ENCODE data around the gene KRT79.

KRT79 gene

DNA sequence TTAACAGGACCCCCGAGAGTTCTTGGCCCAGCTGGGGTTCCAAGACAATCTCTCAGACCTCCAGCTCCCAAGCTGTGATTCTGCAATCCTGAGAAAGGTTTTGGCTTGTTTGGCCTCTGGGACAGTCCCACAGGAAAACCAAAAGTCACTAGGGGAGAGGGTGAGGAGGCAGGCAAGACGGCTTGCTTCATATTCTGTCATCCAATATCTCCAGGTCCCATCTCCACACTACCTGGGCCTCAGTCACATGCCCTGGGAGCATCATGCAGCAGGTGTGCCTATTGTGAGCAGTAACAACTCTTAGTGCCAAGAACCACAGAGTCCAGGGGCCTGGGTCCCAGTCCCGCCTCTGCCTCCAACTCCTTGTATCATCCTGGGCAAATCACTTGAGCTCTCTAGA is 1.7 kb downstream of the KRT79 start:
- H3K27ac ChIP-seq (replicated peaks), result no peak overlapping the region
- no peak for DNase-seq (ENCODE audit: low read depth in 1 of 2, low spot score in 1 of 2)
- no peak overlapping the region for H3K4me3 ChIP-seq (replicated peaks; ENCODE audit: insufficient read depth, low read length)
- no peaks in the 10 kb centered on the region for H3K27me3 ChIP-seq (ENCODE audit: insufficient read depth, poor library complexity, severe bottlenecking)
- TF ChIP-seq, protein P1, sequence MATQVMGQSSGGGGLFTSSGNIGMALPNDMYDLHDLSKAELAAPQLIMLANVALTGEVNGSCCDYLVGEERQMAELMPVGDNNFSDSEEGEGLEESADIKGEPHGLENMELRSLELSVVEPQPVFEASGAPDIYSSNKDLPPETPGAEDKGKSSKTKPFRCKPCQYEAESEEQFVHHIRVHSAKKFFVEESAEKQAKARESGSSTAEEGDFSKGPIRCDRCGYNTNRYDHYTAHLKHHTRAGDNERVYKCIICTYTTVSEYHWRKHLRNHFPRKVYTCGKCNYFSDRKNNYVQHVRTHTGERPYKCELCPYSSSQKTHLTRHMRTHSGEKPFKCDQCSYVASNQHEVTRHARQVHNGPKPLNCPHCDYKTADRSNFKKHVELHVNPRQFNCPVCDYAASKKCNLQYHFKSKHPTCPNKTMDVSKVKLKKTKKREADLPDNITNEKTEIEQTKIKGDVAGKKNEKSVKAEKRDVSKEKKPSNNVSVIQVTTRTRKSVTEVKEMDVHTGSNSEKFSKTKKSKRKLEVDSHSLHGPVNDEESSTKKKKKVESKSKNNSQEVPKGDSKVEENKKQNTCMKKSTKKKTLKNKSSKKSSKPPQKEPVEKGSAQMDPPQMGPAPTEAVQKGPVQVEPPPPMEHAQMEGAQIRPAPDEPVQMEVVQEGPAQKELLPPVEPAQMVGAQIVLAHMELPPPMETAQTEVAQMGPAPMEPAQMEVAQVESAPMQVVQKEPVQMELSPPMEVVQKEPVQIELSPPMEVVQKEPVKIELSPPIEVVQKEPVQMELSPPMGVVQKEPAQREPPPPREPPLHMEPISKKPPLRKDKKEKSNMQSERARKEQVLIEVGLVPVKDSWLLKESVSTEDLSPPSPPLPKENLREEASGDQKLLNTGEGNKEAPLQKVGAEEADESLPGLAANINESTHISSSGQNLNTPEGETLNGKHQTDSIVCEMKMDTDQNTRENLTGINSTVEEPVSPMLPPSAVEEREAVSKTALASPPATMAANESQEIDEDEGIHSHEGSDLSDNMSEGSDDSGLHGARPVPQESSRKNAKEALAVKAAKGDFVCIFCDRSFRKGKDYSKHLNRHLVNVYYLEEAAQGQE (IDR thresholded peaks at IDR 0.05; ENCODE audit: insufficient replicate concordance, low read depth), result no peak
- TF ChIP-seq, protein P2, sequence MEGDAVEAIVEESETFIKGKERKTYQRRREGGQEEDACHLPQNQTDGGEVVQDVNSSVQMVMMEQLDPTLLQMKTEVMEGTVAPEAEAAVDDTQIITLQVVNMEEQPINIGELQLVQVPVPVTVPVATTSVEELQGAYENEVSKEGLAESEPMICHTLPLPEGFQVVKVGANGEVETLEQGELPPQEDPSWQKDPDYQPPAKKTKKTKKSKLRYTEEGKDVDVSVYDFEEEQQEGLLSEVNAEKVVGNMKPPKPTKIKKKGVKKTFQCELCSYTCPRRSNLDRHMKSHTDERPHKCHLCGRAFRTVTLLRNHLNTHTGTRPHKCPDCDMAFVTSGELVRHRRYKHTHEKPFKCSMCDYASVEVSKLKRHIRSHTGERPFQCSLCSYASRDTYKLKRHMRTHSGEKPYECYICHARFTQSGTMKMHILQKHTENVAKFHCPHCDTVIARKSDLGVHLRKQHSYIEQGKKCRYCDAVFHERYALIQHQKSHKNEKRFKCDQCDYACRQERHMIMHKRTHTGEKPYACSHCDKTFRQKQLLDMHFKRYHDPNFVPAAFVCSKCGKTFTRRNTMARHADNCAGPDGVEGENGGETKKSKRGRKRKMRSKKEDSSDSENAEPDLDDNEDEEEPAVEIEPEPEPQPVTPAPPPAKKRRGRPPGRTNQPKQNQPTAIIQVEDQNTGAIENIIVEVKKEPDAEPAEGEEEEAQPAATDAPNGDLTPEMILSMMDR (IDR thresholded peaks at IDR 0.05; ENCODE audit: insufficient read depth, low read length), result no peak
- TF ChIP-seq SPI1 (IDR thresholded peaks at IDR 0.05; ENCODE audit: borderline replicate concordance, low read depth), result no peak

DNA sequence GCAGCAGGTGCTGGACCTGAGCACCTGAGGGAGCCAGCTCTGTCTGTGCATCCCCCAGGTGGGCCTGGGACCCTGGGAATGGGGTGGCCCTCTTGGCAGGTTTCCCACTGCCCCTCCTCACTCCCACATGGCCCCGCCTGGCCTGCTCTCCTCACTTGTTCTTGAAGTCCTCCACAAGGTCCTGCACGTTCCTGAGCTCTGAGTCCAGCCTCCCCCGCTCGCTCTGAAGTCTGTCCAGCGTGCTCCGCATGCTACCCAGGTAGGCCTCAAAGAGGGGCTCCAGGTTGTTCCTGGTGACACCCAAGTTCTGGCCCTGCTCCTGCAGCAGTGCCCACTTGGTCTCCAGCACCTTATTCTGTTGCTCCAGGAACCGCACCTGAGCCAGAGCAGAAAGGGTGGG is 2.9 kb downstream of the KRT79 start:
- H3K27ac ChIP-seq (replicated peaks), result no peak overlapping the region

DNA sequence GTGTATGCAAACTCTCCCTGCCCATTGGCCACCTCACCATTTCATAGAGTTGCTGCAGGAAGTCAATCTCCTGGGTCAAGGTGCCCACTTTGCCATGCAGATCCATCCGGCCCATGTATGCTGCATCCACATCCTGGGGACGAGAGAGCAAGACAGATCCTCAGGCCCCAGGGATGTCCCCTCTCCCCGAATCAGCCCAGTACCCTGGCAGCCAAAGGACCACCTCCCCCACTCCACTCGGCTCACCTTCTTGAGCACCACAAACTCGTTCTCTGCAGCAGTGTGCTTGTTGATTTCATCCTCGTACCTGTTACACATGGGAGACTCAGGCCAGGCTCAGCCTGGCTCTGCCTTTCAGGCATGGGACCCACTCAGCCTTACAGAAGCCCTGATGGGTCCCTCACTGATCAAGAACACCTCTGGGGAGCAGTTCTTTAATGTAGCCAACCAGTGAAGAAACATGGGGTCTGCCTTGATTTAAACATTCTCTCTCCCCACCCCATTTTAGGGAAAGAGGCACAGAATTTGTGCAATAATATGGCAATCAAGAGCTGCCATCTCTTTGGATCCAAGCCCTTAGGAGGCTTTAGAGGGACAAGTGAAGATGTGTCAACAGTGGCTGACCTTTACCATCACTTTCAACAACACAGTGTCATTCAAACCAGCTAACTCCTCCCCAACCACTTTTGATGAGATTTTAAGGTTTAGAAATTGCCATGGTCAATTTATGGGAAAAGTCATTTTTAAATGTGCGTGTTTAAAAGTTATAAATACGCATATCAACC is 3.9 kb downstream of the KRT79 start:
- Histone ChIP-seq H3K4me3 (replicated peaks; ENCODE audit: insufficient read depth, low read length) (no peak overlapping the region), H3K27ac (replicated peaks) (no peak overlapping the region), H3K27me3 (ENCODE audit: insufficient read depth, poor library complexity, severe bottlenecking) (no peaks in the 10 kb centered on the region)
- no peak for DNase-seq (ENCODE audit: low read depth in 1 of 2, low spot score in 1 of 2)
- TF ChIP-seq, protein P1 (IDR thresholded peaks at IDR 0.05; ENCODE audit: insufficient replicate concordance, low read depth), result no peak
- TF ChIP-seq, protein P2 (IDR thresholded peaks at IDR 0.05; ENCODE audit: insufficient read depth, low read length), result no peak
- TF ChIP-seq GABPA (IDR thresholded peaks at IDR 0.05; ENCODE audit: low read depth) (no peak), SPI1 (IDR thresholded peaks at IDR 0.05; ENCODE audit: borderline replicate concordance, low read depth) (no peak), POLR2AphosphoS5 (IDR thresholded peaks at IDR 0.05; ENCODE audit: low read depth) (no peak)

More for the DNA sequence above, 2.9 kb downstream of the KRT79 start:
- DNase-seq (ENCODE audit: low read depth in 1 of 2, low spot score in 1 of 2), result no peak
- Histone ChIP-seq H3K4me3 (replicated peaks; ENCODE audit: insufficient read depth, low read length) (no peak overlapping the region), H3K27me3 (ENCODE audit: insufficient read depth, poor library complexity, severe bottlenecking) (no peaks in the 10 kb centered on the region)
- TF ChIP-seq, protein P1 (IDR thresholded peaks at IDR 0.05; ENCODE audit: insufficient replicate concordance, low read depth), result no peak
- TF ChIP-seq POLR2AphosphoS5 (IDR thresholded peaks at IDR 0.05; ENCODE audit: low read depth), result no peak
- TF ChIP-seq, protein P2 (IDR thresholded peaks at IDR 0.05; ENCODE audit: insufficient read depth, low read length), result no peak
- TF ChIP-seq SPI1 (IDR thresholded peaks at IDR 0.05; ENCODE audit: borderline replicate concordance, low read depth), result no peak
- TF ChIP-seq GABPA (IDR thresholded peaks at IDR 0.05; ENCODE audit: low read depth), result no peak
